GM18526 (cell line): Measurements from ENCODE around the gene TGIF2.

Experiments
- POLR2A ChIP-seq: IDR thresholded peaks from 3 replicates; pipeline ENCODE4 v1.6.1; 2011; ENCODE audit not compliant: insufficient read length; ENCODE audit errors: extremely low read depth

Gene TGIF2

DNA sequence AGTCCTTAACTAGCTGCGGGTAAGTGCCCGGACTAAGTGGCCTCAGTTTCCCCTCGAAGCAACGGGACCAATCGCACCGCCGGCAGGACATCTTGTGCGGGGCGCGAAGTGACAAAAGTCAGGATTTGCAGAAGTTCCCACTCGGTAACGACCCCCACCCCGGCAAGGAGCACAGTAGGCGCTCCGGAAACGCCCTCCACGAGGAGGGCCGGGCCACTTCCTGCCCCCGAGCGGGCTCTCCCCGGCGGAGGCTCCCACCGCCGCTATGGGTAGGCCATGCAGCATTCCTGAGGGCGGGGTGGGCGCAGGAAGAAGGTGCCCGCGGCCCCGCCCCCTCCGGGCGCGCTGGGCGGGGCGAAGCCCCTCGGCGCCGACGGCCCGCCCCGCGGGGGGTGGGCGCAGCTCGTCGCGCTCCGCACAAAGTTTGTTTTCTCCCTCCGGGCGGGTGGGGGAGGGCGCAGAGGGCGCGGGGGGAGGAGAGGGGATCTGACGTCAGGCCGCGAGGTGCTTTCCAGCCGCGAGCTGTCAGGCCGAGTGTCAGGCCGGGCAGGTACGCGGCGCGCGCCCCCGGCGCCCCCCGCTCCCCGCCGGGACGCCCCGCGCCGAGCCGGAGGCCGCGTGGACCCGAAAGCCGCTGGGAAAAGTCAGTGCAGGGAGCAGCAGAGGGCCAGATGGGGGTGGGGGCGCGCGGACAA, at the start of gene TGIF2:
Gene TGIF2, plus strand, starts transcription at position 495 of the 695 bp plus-strand sequence. CDS start 5,178 bp downstream, outside the sequence.
- peak; percentile 63 for TF ChIP-seq POLR2A

- no peak for TF ChIP-seq POLR2A
Observed at GRCh38 chr20:36525620-36526365, 47.6 kb upstream of the TGIF2 start.

DNA sequence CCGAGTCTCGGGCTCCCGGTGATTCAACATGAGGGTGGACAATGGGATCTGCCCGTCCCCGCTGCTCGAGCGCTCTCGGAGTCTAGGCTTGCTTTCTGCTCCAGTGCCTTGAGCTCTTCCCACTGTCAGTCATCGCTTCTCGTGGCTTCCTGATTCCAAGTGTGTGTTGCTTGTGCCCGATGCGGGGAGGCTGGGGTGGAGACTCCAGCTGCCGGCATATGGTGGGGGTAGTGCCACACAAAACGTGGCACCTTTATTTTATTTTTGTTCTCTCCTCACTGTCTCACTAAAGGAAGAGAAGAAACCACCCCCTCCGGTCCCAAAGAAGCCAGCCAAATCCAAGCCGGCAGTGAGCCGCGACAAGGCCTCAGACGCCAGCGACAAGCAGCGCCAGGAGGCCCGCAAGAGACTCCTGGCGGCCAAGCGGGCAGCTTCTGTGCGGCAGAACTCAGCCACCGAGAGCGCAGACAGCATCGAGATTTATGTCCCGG, 46.8 kb upstream of the TGIF2 start:
- no peak for TF ChIP-seq POLR2A

- TF ChIP-seq POLR2A: no peak
Observed at GRCh38 chr20:36527331-36528125, 45.9 kb upstream of the TGIF2 start.

DNA sequence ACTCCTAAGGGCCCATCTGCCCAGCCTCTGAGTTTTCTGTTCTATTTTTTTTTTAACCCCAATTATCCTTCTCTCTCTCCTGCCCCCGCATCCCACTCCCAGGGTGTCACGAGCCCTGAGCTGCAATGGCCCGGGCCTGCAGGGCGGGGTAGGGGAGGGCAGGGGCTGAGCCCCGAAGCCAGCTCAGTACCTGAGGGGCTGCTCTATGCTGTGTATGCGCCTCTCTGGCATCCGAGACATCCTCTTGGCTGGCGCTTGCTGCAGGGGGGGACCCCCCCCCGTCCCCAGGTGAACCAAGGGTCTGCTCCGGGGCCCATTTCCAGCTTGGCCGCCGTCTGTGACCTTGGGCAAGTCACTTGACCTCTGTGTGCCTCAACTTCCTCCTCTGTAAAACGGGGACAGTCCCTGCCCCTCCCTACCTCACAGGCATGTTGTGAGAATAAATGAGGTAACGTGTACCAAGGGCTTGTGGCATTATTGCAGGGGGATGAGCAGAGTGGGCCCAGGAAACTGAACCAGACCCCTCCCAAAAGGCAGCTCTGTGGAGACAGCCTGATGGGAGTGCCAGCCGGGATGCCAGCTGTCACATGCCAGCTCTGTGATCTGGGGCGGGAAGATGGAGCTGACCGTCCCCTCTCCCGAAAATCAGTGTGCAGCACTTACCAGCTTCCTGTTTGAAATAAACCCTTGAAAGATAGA, 45.1 kb upstream of the TGIF2 start:
- TF ChIP-seq POLR2A: no peak

DNA sequence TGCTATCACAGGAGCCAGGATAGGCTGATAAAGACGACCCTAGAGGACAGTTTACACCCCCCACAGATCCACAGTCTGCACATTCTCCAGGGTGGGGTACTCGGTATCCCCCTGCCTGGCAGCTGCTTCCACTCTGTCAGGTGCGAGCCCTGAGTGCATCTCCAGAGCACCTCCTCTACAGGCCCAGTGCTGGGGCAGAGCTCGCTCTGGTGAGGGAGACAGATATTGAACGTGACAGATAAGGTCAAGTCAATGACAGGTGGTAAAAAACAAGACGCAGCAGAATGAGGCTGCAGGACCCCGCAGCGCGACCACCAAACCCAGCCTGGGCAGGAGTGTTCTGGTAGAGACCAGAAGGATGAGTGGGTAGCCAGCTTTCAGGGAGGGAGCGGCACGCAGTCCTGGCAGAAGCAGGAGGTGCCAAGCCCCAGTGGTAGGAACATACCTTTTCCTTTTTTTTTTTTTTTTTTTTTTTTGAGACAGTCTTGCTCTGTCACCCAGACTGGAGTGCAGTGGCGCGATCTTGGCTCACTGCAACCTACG, 44.5 kb upstream of the TGIF2 start:
- TF ChIP-seq POLR2A: no peak

- no peak for TF ChIP-seq POLR2A
Observed at GRCh38 chr20:36532388-36532787, 41.0 kb upstream of the TGIF2 start.

GRCh38 chr20:36532822-36533221, 40.6 kb upstream of the TGIF2 start:
- TF ChIP-seq POLR2A: no peak

DNA sequence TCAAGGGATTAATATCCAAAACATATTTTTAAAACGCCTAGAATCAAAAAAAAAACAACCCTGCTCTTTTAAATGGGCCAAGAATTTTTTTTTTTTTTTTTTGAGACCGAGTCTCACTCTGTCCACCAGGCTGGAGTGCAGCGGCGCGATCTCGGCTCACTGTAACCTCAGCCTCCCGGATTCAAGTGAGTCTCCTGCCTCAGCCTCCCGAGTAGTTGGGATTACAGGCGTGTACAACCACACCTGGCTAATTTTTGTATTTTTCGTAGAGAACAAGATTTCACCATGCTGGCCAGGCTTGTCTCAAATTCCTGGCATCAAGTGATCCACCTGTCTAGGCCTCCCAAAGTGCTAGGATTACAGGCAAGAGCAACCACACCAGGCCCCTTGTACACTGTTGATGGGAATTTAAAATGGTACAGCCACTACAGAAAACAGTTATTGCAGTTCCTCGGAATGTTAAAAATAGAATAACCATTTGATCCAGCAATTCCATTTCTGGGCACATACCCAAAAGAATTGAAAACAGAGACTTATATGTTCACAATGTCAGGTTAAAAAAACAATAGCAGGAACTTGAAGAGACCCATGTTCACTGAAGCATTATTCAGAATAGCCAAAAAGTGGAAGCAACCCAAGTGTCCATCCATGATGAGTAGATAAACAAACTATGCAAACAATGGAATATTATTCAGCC, 35.2 kb upstream of the TGIF2 start:
- no peak for TF ChIP-seq POLR2A

GRCh38 chr20:36540551-36541211, 32.7 kb upstream of the TGIF2 start:
- no peak for TF ChIP-seq POLR2A

DNA sequence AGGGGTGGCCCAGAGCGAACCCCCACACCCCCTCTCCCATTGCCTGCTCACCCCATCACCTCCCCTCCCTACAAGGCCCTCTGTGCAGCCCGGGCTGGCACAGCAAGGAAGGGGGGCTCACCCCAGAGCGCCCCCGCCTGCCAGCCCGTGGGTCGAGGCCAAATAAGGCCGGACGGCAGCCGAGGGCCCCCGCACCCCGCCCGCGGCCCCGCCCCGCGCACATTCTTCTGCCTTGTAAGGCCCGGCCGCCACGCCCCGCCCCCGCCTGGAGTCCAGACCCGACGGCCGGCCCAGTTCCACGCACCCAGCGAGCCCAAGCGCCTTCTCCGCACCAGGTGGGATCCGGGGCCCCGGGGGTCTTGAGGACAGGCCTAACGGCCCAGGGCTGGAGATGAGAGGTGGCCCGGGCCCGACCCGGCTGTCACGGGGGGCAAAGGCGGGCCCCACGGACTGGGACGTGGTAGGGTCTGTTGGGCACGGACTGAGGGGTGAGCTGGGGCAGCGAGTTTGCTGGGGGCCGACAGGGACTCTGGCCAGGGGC, 32.1 kb upstream of the TGIF2 start, which contains the start of gene MYL9:
Gene MYL9, plus strand, starts transcription at position 293 of the 541 bp plus-strand sequence. CDS start 3,366 bp downstream, outside the sequence.
- no peak for TF ChIP-seq POLR2A

DNA sequence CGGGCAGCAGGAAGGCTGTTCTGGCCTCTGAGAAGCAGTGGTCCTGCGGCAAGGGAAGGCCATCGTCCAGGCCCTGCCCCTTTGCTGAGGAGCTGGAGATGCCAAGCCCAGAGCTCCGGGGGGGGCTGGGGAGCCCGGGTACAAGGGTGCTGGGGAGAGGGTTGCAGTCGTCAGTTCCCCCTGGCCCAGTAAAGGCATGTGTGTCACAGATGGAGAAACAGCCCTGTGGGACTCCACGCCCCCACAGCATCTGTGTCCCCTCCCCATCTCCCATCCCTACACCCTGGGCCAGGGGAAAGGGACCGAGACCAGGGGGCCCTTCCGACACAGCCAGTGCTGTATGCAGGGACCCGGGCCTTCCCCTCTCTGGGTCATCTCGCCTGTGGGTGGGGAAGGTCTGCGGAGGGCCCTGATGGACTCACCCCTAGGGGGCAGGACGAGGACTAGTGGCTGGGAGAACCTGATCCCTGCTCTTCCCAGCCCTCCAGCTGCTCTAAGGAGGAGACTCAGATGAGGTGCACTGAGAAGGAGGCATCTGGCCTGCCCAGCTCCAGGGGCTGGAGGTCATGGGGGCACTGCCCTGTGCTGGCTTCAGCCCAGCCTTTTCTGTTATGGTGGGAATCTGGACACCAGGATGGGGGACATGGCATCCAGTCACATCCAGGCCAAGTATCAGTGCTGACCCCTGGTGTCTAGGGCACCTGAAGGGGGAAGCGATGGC, 31.5 kb upstream of the TGIF2 start:
- no peak for TF ChIP-seq POLR2A
